ENCODE measurements around the gene BPIFB3. TPM values are rescaled to one million over a fixed set of nuclear protein-coding genes. Genes with fewer than 3 reads are reported as not detected.
A peak's percentile ranks its signal among the peaks of the same experiment; 100 is the strongest.

BPIFB3 gene
- not detected for polyA plus RNA-seq (ENCODE audit: insufficient read length in 3 of 3)
- long read RNA-seq, donor 1: 0 reads
- long read RNA-seq, donor 2: 0 reads
- long read RNA-seq, donor 3: 0 reads
- long read RNA-seq, donor 4: 0 reads
- long read RNA-seq, donor 5: 0 reads
- long read RNA-seq, donor 6: 0 reads
- long read RNA-seq, donor 7: 0 reads
- long read RNA-seq, donor 8: 0 reads
- long read RNA-seq, donor 9: 0 reads
- long read RNA-seq, donor 10: 0 reads
- long read RNA-seq, donor 11: 0 reads
- long read RNA-seq, donor 12: 0 reads
- long read RNA-seq, donor 13: 0 reads
- long read RNA-seq, donor 14: 0 reads
- long read RNA-seq, donor 15: 0 reads
- long read RNA-seq, donor 16: 0 reads

- no peak for DNase-seq
Observed at GRCh38 chr20:33053291-33054106, at the start of gene BPIFB3. Gene BPIFB3, plus strand, starts transcription at chr20:33053903. Its CDS starts 1,533 bp downstream, at chr20:33055436.

GRCh38 chr20:33004141-33004751 lies 49.5 kb upstream of the BPIFB3 start, which contains the start of gene SUN5:
Gene SUN5, minus strand, starts transcription at chr20:33004433. Its CDS starts 93 bp downstream, at chr20:33004340.
- no peak for DNase-seq

- DNase-seq: no peak
Observed at GRCh38 chr20:33005132-33005566, 48.6 kb upstream of the BPIFB3 start.

GRCh38 chr20:33005908-33006775 lies 47.6 kb upstream of the BPIFB3 start:
- no peak for DNase-seq

- DNase-seq: no peak
Observed at GRCh38 chr20:33006776-33007375, 46.8 kb upstream of the BPIFB3 start.

- DNase-seq: no peak
Observed at GRCh38 chr20:33007376-33008335, 46.0 kb upstream of the BPIFB3 start, which contains the start of gene BPIFB2. Gene BPIFB2, plus strand, starts transcription at chr20:33007704. Its CDS starts 871 bp downstream, at chr20:33008575.

GRCh38 chr20:33008336-33009213 lies 45.1 kb upstream of the BPIFB3 start:
- DNase-seq: no peak

- peak; percentile 37 for DNase-seq
Observed at GRCh38 chr20:33009214-33010132, 44.2 kb upstream of the BPIFB3 start.

- no peak for DNase-seq
Observed at GRCh38 chr20:33010133-33010504, 43.6 kb upstream of the BPIFB3 start.

- DNase-seq: no peak
Observed at GRCh38 chr20:33010674-33011449, 42.8 kb upstream of the BPIFB3 start.

GRCh38 chr20:33012327-33013189 lies 41.1 kb upstream of the BPIFB3 start:
- no peak for DNase-seq

- DNase-seq: no peak
Observed at GRCh38 chr20:33013701-33014326, 39.9 kb upstream of the BPIFB3 start.

- DNase-seq: no peak
Observed at GRCh38 chr20:33014336-33015113, 39.2 kb upstream of the BPIFB3 start.

GRCh38 chr20:33015114-33015484 lies 38.6 kb upstream of the BPIFB3 start:
- no peak for DNase-seq
